Smooth muscle cell (in vitro differentiated cells): ENCODE results near the gene TMEM88. TPM values are rescaled to one million over a fixed set of nuclear protein-coding genes. Genes with fewer than 3 reads are reported as not detected.

ENCODE experiments used
- DNase-seq: peaks from one replicate; lab custom pipeline; 2025; ENCODE audit not compliant: unreplicated experiment; lab: John Stamatoyannopoulos, UW
- H2AFZ ChIP-seq: fragments of 200-600 bp; sonication (generic); 2 replicates; pipeline ENCODE4 v1.6.0; 2016; ENCODE audit warnings: antibody characterized with exemption, low read depth, mild to moderate bottlenecking
- H3F3A ChIP-seq: fragments of 200-600 bp; sonication (generic); 2 replicates; pipeline ENCODE4 v1.6.0; 2017; ENCODE audit warnings: antibody characterized with exemption, low read depth
- H3K27ac ChIP-seq: fragments of 200-600 bp; sonication (generic); 2 replicates; pipeline ENCODE4 v1.5.1; 2016; ENCODE audit warnings: low read depth, mild to moderate bottlenecking
- H3K27me3 ChIP-seq: fragments of 200-600 bp; sonication (generic); 2 replicates; pipeline ENCODE4 v1.6.1; 2016; ENCODE audit warnings: low read depth, mild to moderate bottlenecking
- H3K36me3 ChIP-seq: fragments of 200-600 bp; sonication (generic); 2 replicates; pipeline ENCODE4 v1.5.1; 2016; ENCODE audit warnings: low read depth
- H3K4me1 ChIP-seq: fragments of 200-600 bp; sonication (generic); 2 replicates; pipeline ENCODE4 v1.5.1; 2016; ENCODE audit warnings: low read depth
- H3K4me2 ChIP-seq: fragments of 200-600 bp; sonication (generic); 2 replicates; pipeline ENCODE4 v1.6.0; 2016; ENCODE audit warnings: mild to moderate bottlenecking
- H3K4me3 ChIP-seq: fragments of 200-600 bp; sonication (generic); 2 replicates; pipeline ENCODE4 v1.5.1; 2016; ENCODE audit warnings: mild to moderate bottlenecking
- H3K79me2 ChIP-seq: fragments of 200-600 bp; sonication (generic); 2 replicates; pipeline ENCODE4 v1.6.0; 2016; ENCODE audit warnings: low read depth, mild to moderate bottlenecking
- H3K9ac ChIP-seq: fragments of 200-600 bp; sonication (generic); 2 replicates; pipeline ENCODE4 v1.6.0; 2016; ENCODE audit warnings: low read depth
- H3K9me3 ChIP-seq: fragments of 200-600 bp; sonication (generic); replicated peaks from 2 replicates; pipeline ENCODE4 v1.5.1; 2016; ENCODE audit warnings: low read depth
- H4K20me1 ChIP-seq: fragments of 200-600 bp; sonication (generic); 2 replicates; pipeline ENCODE4 v1.6.0; 2016; ENCODE audit warnings: low read depth
- CTCF ChIP-seq: fragments of 200-600 bp; sonication (generic); IDR thresholded peaks from 2 replicates; pipeline ENCODE4 v1.5.1; 2017; ENCODE audit warnings: borderline replicate concordance, mild to moderate bottlenecking, antibody characterized with exemption; ENCODE audit not compliant: insufficient read depth, poor library complexity, severe bottlenecking
- WGBS: methylation state at CpG from one replicate; pipeline ENCODE4 v1.1.7; 2016; ENCODE audit warnings: low lambda C conversion rate; 5-methylcytosine and 5-hydroxymethylcytosine counted together
- polyA plus RNA-seq: library from polyadenylated mRNA; unstranded; fragments of >200 nt; fragmentation: Nextera tagmentation; extraction: Ambion mirVana; gene quantifications from 2 replicates; pipeline ENCODE4 v1.2.1, GENCODE V29; 2016
- total RNA-seq: library from RNA; depleted of rRNA; stranded (reverse); fragments of >200 nt; gene quantifications from 2 replicates; pipeline ENCODE4 v1.2.3, GENCODE V29; 2014

Gene TMEM88
- total and polyA plus RNA-seq, 2 experiments from 2014 or later: 5.1 to 16.1 TPM

DNA sequence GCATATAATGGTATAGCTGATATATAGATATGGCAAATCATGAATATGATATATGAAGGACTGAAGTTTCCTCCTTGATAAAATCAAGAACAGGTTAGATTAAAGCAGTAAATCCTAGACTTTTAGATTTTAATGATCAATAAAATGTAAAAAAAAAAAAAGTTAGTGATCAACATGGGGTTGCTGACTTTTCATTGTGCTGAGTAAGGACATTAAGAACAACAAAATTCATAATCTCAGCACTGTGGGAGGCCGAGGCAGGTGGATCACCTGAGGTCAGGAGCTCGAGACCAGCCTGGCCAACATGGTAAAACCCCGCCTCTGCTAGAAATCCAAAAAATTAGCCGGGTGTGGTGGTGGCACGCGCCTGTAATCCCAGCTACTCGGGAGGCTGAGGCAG, 23.4 kb downstream of the TMEM88 start:
- H3K4me2 ChIP-seq: no peak overlapping the region
- H3K27ac ChIP-seq: no peak overlapping the region
- H3K4me1 ChIP-seq: peaks cover 1% of the 10 kb centered on the region
- H3F3A ChIP-seq: peaks cover 7% of the 10 kb centered on the region
- peaks cover 12% of the 10 kb centered on the region for H3K79me2 ChIP-seq
- no peak for TF ChIP-seq CTCF
- no peaks in the 10 kb centered on the region for H3K27me3 ChIP-seq
- no peak overlapping the region for H3K9ac ChIP-seq
- no peak overlapping the region for H3K4me3 ChIP-seq
- no peaks in the 10 kb centered on the region for H4K20me1 ChIP-seq
- no peak for DNase-seq
- peaks cover 8% of the 10 kb centered on the region for H3K36me3 ChIP-seq
- WGBS: over 99% methylated on average over 7 of the region's 7 CpGs
- no peaks in the 10 kb centered on the region for H3K9me3 ChIP-seq
- H2AFZ ChIP-seq: no peak overlapping the region

- DNase-seq: no peak
- H3K36me3 ChIP-seq: peaks cover 8% of the 10 kb centered on the region
- H3K4me2 ChIP-seq: no peak overlapping the region
- no peak overlapping the region for H2AFZ ChIP-seq
- H3F3A ChIP-seq: no peaks in the 10 kb centered on the region
- 89% methylated on average over 3 of the region's 3 CpGs for WGBS
- no peaks in the 10 kb centered on the region for H3K9me3 ChIP-seq
- H3K4me3 ChIP-seq: no peak overlapping the region
- H4K20me1 ChIP-seq: no peaks in the 10 kb centered on the region
- peaks cover 11% of the 10 kb centered on the region for H3K4me1 ChIP-seq
- H3K27ac ChIP-seq: no peak overlapping the region
- H3K79me2 ChIP-seq: peaks cover 12% of the 10 kb centered on the region
- no peak overlapping the region for H3K9ac ChIP-seq
- TF ChIP-seq CTCF: no peak
- H3K27me3 ChIP-seq: no peaks in the 10 kb centered on the region
Measured at GRCh38 chr17:7880076-7880868, 25.4 kb downstream of the TMEM88 start.

DNA sequence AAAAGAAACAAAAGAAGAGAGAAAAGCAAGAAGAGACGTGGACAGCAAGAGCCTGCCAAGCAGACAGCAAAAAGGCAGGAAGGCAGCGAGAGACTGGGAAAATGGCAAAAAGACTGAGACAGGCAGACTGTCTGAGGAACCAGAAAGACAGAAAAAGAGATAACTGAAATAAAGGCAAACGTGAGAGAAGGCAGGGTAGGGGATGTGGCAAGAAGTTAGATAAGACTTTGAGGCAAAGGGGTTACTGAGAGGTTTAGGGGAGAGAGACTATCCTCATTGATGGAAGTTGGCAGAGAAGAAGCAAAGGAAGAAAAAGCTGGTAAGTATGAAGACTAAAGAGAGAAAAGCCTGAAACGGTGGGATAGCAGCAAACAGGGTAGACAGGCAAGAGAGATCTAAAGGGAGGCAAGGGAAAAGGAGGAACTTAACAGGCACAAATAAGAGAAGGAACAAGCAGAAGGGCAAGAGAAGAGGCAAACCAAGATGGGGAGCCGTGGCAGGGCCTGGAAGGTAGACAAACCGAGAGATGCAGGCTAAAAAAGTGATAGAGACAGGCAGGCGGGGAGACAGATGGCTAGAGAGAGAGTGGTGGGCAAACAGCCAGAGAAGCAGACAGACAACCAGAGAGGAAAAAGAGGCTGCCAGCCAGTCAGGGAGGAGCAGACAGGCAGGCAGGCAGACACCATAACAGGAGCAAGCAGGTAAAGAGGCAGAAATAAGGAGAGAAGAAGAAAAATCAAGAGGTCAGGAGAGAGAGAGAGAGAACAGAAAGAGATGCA, 26.6 kb downstream of the TMEM88 start:
- Histone ChIP-seq H3K27ac (no peak overlapping the region), H4K20me1 (no peaks in the 10 kb centered on the region), H3K9me3 (no peaks in the 10 kb centered on the region), H3K36me3 (peaks cover 5% of the 10 kb centered on the region), H3F3A (peaks cover 2% of the 10 kb centered on the region), H3K27me3 (no peaks in the 10 kb centered on the region), H3K9ac (no peak overlapping the region), H3K4me2 (no peak overlapping the region), H3K4me1 (peaks cover 20% of the 10 kb centered on the region), H2AFZ (no peak overlapping the region), H3K79me2 (peaks cover 18% of the 10 kb centered on the region), H3K4me3 (no peak overlapping the region)
- TF ChIP-seq CTCF: no peak
- no peak for DNase-seq
- 69% methylated on average over 7 of the region's 7 CpGs for WGBS
